RWPE1 (cell line): ENCODE results near the gene SLC35F3.

ENCODE experiments used
- CTCF ChIA-PET: fragments of 350-600 bp; sonication (Branson Sonifier 250); formaldehyde crosslinking; extraction: SDS; loops from one replicate; lab custom pipeline; 2021; lab: Yijun Ruan, JAX
- POLR2A ChIA-PET: fragments of 400-600 bp; formaldehyde crosslinking; extraction: SDS; loops from one replicate; lab custom pipeline; 2020; ENCODE audit warnings: antibody characterized with exemption; ENCODE audit not compliant: low non-redundant PET; lab: Yijun Ruan, JAX
- DNase-seq: peaks from one replicate; pipeline ENCODE4 v3.0.0; 2012; ENCODE audit warnings: low spot score
- H3K27ac ChIP-seq: fragments of 450-650 bp; 2 replicates; pipeline ENCODE4 v1.5.1; 2017
- CTCF ChIP-seq: fragments of 450-650 bp; conservative IDR thresholded peaks from 2 replicates; pipeline ENCODE4 v1.5.1; 2017; ENCODE audit warnings: low read depth, mild to moderate bottlenecking

Gene SLC35F3

GRCh38 chr1:233904633-233905415 lies at the start of gene SLC35F3:
Gene SLC35F3 (plus strand): TSS chr1:233904676.
- peak; percentile 77 for DNase-seq
- peak; percentile 76 for TF ChIP-seq CTCF
- peak within 1 kb of the TSS; percentile 57 for H3K27ac ChIP-seq
- POLR2A ChIA-PET = interaction anchor here (0.5 kb wide), 1 partner anchor 115 kb away, joined by 10 read pairs; no protein-coding TSS in a partner anchor
- CTCF ChIA-PET = interaction anchor here (0.6 to 1.2 kb wide), 7 partner anchors 9 to 207 kb away, joined by 3 to 4 read pairs (median 3); no protein-coding TSS in a partner anchor

GRCh38 chr1:233859446-233859845 lies 45.0 kb upstream of the SLC35F3 start:
- no peak overlapping the region for H3K27ac ChIP-seq
- DNase-seq = no peak
- no peak for TF ChIP-seq CTCF
- ChIA-PET POLR2A (no interaction called here), CTCF (no interaction called here)

- DNase-seq = no peak
- TF ChIP-seq CTCF = no peak
- ChIA-PET CTCF (no interaction called here), POLR2A (no interaction called here)
- no peak overlapping the region for H3K27ac ChIP-seq
Observed at GRCh38 chr1:233863901-233864545, 40.5 kb upstream of the SLC35F3 start.

- ChIA-PET POLR2A (no interaction called here), CTCF (no interaction called here)
- no peak for DNase-seq
- no peak for TF ChIP-seq CTCF
- no peak overlapping the region for H3K27ac ChIP-seq
Observed at GRCh38 chr1:233864578-233864977, 39.9 kb upstream of the SLC35F3 start.

GRCh38 chr1:233865216-233865615 lies 39.3 kb upstream of the SLC35F3 start:
- TF ChIP-seq CTCF = no peak
- DNase-seq = no peak
- ChIA-PET POLR2A (no interaction called here), CTCF (interaction anchor here (0.6 to 0.7 kb wide), 2 partner anchors 39 to 368 kb away, joined by 3 read pairs; no protein-coding TSS in a partner anchor)
- H3K27ac ChIP-seq = no peak overlapping the region

- CTCF ChIA-PET = no interaction called here
- no peak overlapping the region for H3K27ac ChIP-seq
- TF ChIP-seq CTCF = no peak
- POLR2A ChIA-PET = no interaction called here
- no peak for DNase-seq
Observed at GRCh38 chr1:233865902-233866301, 38.6 kb upstream of the SLC35F3 start.
